LNCaP clone FGC (cell line): ENCODE measurements around the gene MPC2.
"Not testable (repeated sequence)": the region's sequence is repeated elsewhere in the genome, so short reads cannot be mapped to it uniquely, and the experiment has no call there.

Source experiments
- DNase-seq: peaks from one replicate; pipeline ENCODE4 v3.0.0-alpha.2; 2011; ENCODE audit warnings: low read depth
- H3K4me3 ChIP-seq: 2 replicates; pipeline ENCODE4 v1.5.1; 2011; ENCODE audit warnings: mild to moderate bottlenecking, low read depth, low read length, control low read depth
- CTCF ChIP-seq: IDR thresholded peaks from 2 replicates; pipeline ENCODE4 v1.5.1; 2012; ENCODE audit warnings: mild to moderate bottlenecking; ENCODE audit not compliant: control insufficient read depth, insufficient read depth; ENCODE audit errors: extremely low read depth

MPC2 gene

GRCh38 chr1:167880580-167881021, 56.3 kb downstream of the MPC2 start:
- TF ChIP-seq CTCF: no peak
- H3K4me3 ChIP-seq: no peak overlapping the region
- DNase-seq: no peak

GRCh38 chr1:167879508-167879907, 57.4 kb downstream of the MPC2 start:
- no peak for TF ChIP-seq CTCF
- no peak overlapping the region for H3K4me3 ChIP-seq
- DNase-seq: no peak

- no peak for TF ChIP-seq CTCF
- no peak overlapping the region for H3K4me3 ChIP-seq
- no peak for DNase-seq
Measured at GRCh38 chr1:167878372-167879160, 58.3 kb downstream of the MPC2 start.

- DNase-seq: peak; percentile 27
- TF ChIP-seq CTCF: no peak
- no peak overlapping the region for H3K4me3 ChIP-seq
Measured at GRCh38 chr1:167876597-167877175, 60.2 kb downstream of the MPC2 start.

- no peak overlapping the region for H3K4me3 ChIP-seq
- TF ChIP-seq CTCF: no peak
- no peak for DNase-seq
Measured at GRCh38 chr1:167871331-167871730, 65.5 kb downstream of the MPC2 start.

- not testable (repeated sequence) for DNase-seq, H3K4me3 ChIP-seq
Measured at GRCh38 chr1:167869157-167870001, 67.5 kb downstream of the MPC2 start.

GRCh38 chr1:167866739-167867414, 70.0 kb downstream of the MPC2 start:
- not testable (repeated sequence) for DNase-seq, H3K4me3 ChIP-seq
